22Rv1 (cell line): ENCODE data around the gene ARMC9.

Source experiments
- H3K27ac ChIP-seq: fragments of 450-650 bp; 2 replicates; pipeline ENCODE4 v1.5.1; 2017
- CTCF ChIP-seq: fragments of 450-650 bp; IDR thresholded peaks from 2 replicates; pipeline ENCODE4 v1.5.1; 2017; ENCODE audit warnings: mild to moderate bottlenecking
- ZFX ChIP-seq: fragments of 450-650 bp; IDR thresholded peaks from 2 replicates; pipeline ENCODE4 v1.6.1; 2017; ENCODE audit warnings: antibody characterized with exemption, borderline replicate concordance

Gene ARMC9

GRCh38 chr2:231306791-231307393 is 108.5 kb downstream of the ARMC9 start:
- no peak for TF ChIP-seq ZFX
- no peak for TF ChIP-seq CTCF
- H3K27ac ChIP-seq, result no peak overlapping the region

- no peak for TF ChIP-seq ZFX
- TF ChIP-seq CTCF, result no peak
Measured at GRCh38 chr2:231308219-231308618, 109.8 kb downstream of the ARMC9 start.

GRCh38 chr2:231308631-231309428 is 110.4 kb downstream of the ARMC9 start:
- TF ChIP-seq ZFX, result no peak
- no peak for TF ChIP-seq CTCF
- no peak overlapping the region for H3K27ac ChIP-seq

More at GRCh38 chr2:231308219-231308618, 109.8 kb downstream of the ARMC9 start:
- no peak overlapping the region for H3K27ac ChIP-seq

- no peak overlapping the region for H3K27ac ChIP-seq
- TF ChIP-seq ZFX, result no peak
- no peak for TF ChIP-seq CTCF
Measured at GRCh38 chr2:231312066-231312465, 113.6 kb downstream of the ARMC9 start.

GRCh38 chr2:231315896-231316295 is 117.5 kb downstream of the ARMC9 start:
- no peak overlapping the region for H3K27ac ChIP-seq
- TF ChIP-seq CTCF (no peak), ZFX (no peak)

GRCh38 chr2:231317579-231317978 is 119.1 kb downstream of the ARMC9 start:
- H3K27ac ChIP-seq, result no peak overlapping the region
- TF ChIP-seq ZFX, result no peak
- no peak for TF ChIP-seq CTCF

- TF ChIP-seq CTCF, result no peak
- H3K27ac ChIP-seq, result no peak overlapping the region
Measured at GRCh38 chr2:231318436-231318835, 120.0 kb downstream of the ARMC9 start.
